ENCODE measurements around the gene PNPO.

The PNPO gene

GRCh38 chr17:47941246-47942095 lies at the start of gene PNPO:
Gene PNPO (plus strand): TSS chr17:47941571. CDS start chr17:47941676, 105 bp downstream.
- peak; percentile 99 for DNase-seq

GRCh38 chr17:47894498-47895346 lies 46.6 kb upstream of the PNPO start:
- DNase-seq, result no peak

GRCh38 chr17:47895347-47895855 lies 46.0 kb upstream of the PNPO start:
- no peak for DNase-seq

- DNase-seq, result peak; percentile 100
Observed at GRCh38 chr17:47895856-47896671, 45.3 kb upstream of the PNPO start, which contains the start of gene SP2. Gene SP2 (plus strand): TSS chr17:47896236. CDS start chr17:47896287, 51 bp downstream.

GRCh38 chr17:47896672-47897490 lies 44.5 kb upstream of the PNPO start:
- no peak for DNase-seq

GRCh38 chr17:47897561-47897960 lies 43.8 kb upstream of the PNPO start:
- no peak for DNase-seq

GRCh38 chr17:47898241-47898640 lies 43.1 kb upstream of the PNPO start:
- no peak for DNase-seq

- no peak for DNase-seq
Observed at GRCh38 chr17:47899643-47900042, 41.7 kb upstream of the PNPO start.

- DNase-seq, result no peak
Observed at GRCh38 chr17:47901423-47901822, 39.9 kb upstream of the PNPO start.

- no peak for DNase-seq
Observed at GRCh38 chr17:47902039-47902744, 39.2 kb upstream of the PNPO start.

GRCh38 chr17:47905221-47905733 lies 36.1 kb upstream of the PNPO start:
- no peak for DNase-seq

- DNase-seq, result no peak
Observed at GRCh38 chr17:47906443-47906842, 34.9 kb upstream of the PNPO start.

- DNase-seq, result no peak
Observed at GRCh38 chr17:47907932-47908562, 33.3 kb upstream of the PNPO start.

- DNase-seq, result no peak
Observed at GRCh38 chr17:47913050-47913449, 28.3 kb upstream of the PNPO start.

GRCh38 chr17:47914306-47914948 lies 26.9 kb upstream of the PNPO start:
- DNase-seq, result no peak

GRCh38 chr17:47915776-47916398 lies 25.5 kb upstream of the PNPO start:
- no peak for DNase-seq

GRCh38 chr17:47916489-47917208 lies 24.7 kb upstream of the PNPO start:
- no peak for DNase-seq

- DNase-seq, result no peak
Observed at GRCh38 chr17:47917581-47917980, 23.8 kb upstream of the PNPO start.

GRCh38 chr17:47918006-47918405 lies 23.4 kb upstream of the PNPO start:
- no peak for DNase-seq
